ENCODE measurements around the gene PPL. TPM values are rescaled to one million over a fixed set of nuclear protein-coding genes. Genes with fewer than 3 reads are reported as not detected.

PPL gene
- total RNA-seq, 1 experiment from 2014 or later = 56.4 TPM

- no peaks in the 10 kb centered on the region for H3K79me2 ChIP-seq (ENCODE audit: insufficient read depth, low read length)
- no peak for TF ChIP-seq SRF (IDR thresholded peaks at IDR 0.05; ENCODE audit: low read depth)
- TF ChIP-seq ZBTB33 (IDR thresholded peaks at IDR 0.05; ENCODE audit: extremely low read depth, insufficient replicate concordance, low read length) = no peak
- TF ChIP-seq YY1 (IDR thresholded peaks at IDR 0.05; ENCODE audit: extremely low read depth, insufficient replicate concordance, low read depth, low read length) = no peak
- TF ChIP-seq POLR2A (IDR thresholded peaks at IDR 0.05; ENCODE audit: borderline replicate concordance, extremely low read depth, insufficient read depth, insufficient read length) = no peak
- TF ChIP-seq ZNF274 (IDR thresholded peaks at IDR 0.05; ENCODE audit: low read depth, low read length) = no peak
- TF ChIP-seq CBX3 (IDR thresholded peaks at IDR 0.05; ENCODE audit: low read depth) = no peak
- TF ChIP-seq ATF3 (IDR thresholded peaks at IDR 0.05) = no peak
- TF ChIP-seq POLR2AphosphoS5 (IDR thresholded peaks at IDR 0.05; ENCODE audit: low read depth, low read length) = no peak
- TF ChIP-seq SIN3A (IDR thresholded peaks at IDR 0.05; ENCODE audit: low read depth) = no peak
- TF ChIP-seq ZFX (IDR thresholded peaks at IDR 0.05) = no peak
- no peak for TF ChIP-seq EZH2 (IDR thresholded peaks at IDR 0.05)
- no peak for TF ChIP-seq TCF7L2 (IDR thresholded peaks at IDR 0.05; ENCODE audit: borderline replicate concordance, extremely low read depth, insufficient read depth, insufficient read length)
- TF ChIP-seq FOSL1 (IDR thresholded peaks at IDR 0.05; ENCODE audit: low read depth) = no peak
- TF ChIP-seq CTCF (IDR thresholded peaks at IDR 0.05 in 2 of 3, conservative IDR thresholded peaks at IDR 0.05 in 1 of 3; ENCODE audit: borderline replicate concordance in 1 of 3, insufficient read depth in 1 of 3, low read depth in 2 of 3, low read length in 2 of 3) = no peak
- no peak for TF ChIP-seq RAD21 (IDR thresholded peaks at IDR 0.05; ENCODE audit: low read depth)
- TF ChIP-seq REST (IDR thresholded peaks at IDR 0.05; ENCODE audit: low read depth) = no peak
- no peak for TF ChIP-seq EZH2phosphoT487 (IDR thresholded peaks at IDR 0.05; ENCODE audit: borderline replicate concordance)
- TF ChIP-seq SP1 (IDR thresholded peaks at IDR 0.05; ENCODE audit: low read depth) = no peak
- TF ChIP-seq CEBPB (IDR thresholded peaks at IDR 0.05; ENCODE audit: low read depth) = no peak
- H3K27ac ChIP-seq (ENCODE audit: low read depth, low read length) = no peak overlapping the region
- no peak overlapping the region for H2AFZ ChIP-seq (ENCODE audit: low read depth, low read length, poor library complexity, severe bottlenecking)
- H3K4me1 ChIP-seq (ENCODE audit: control insufficient read depth in 1 of 2, insufficient read depth in 2 of 2, low read length in 2 of 2) = no peaks in the 10 kb centered on the region
- no peaks in the 10 kb centered on the region for H3K9me2 ChIP-seq (ENCODE audit: insufficient read depth)
- DNase-seq (ENCODE audit: low read depth, low spot score) (no peak), ATAC-seq (no peak)
- no TSS peak for BruUV-seq (replicated peaks)
- no peaks in the 10 kb centered on the region for H3K9me3 ChIP-seq (ENCODE audit: control insufficient read depth in 1 of 2, insufficient read depth in 1 of 2, low read depth in 1 of 2, low read length in 2 of 2)
- ChIA-PET POLR2A (interaction anchor here (0.6 kb wide), 1 partner anchor 1345 kb away, joined by 4 read pairs; no protein-coding TSS in a partner anchor), RAD21 (ENCODE audit: low non-redundant PET in 1 of 2, low total read pairs in 2 of 2, uncharacterized antibody in 2 of 2, unreplicated experiment in 2 of 2) (interaction anchor here in 1 of 2 experiments (0.7 kb wide), 1 partner anchor 119 kb away, joined by 3 read pairs; no protein-coding TSS in a partner anchor), CTCF (no interaction called here)
- no peaks in the 10 kb centered on the region for H3K36me3 ChIP-seq (ENCODE audit: control insufficient read depth in 1 of 2, insufficient read depth in 2 of 2, low read length in 2 of 2)
- no peak overlapping the region for H3K9ac ChIP-seq (ENCODE audit: low read length)
- H3K4me2 ChIP-seq (ENCODE audit: low read length) = no peak overlapping the region
- H3K27me3 ChIP-seq (ENCODE audit: insufficient read depth, low read length) = peaks cover 4% of the 10 kb centered on the region; the same call in 1 of the 2 replicates
- no peaks in the 10 kb centered on the region for H4K20me1 ChIP-seq (ENCODE audit: insufficient read depth)
- intact Hi-C loops (cut with micrococcal nuclease) = no loop called here
- no peak overlapping the region for H3K4me3 ChIP-seq (replicated peaks in 1 of 2; ENCODE audit: low read depth in 1 of 2, low read length in 2 of 2)
Measured at GRCh38 chr16:4972938-4973587, 36.1 kb upstream of the PPL start.
